HepG2 (cell line): ENCODE results near the gene TXNL4B. TPM values are rescaled to one million over a fixed set of nuclear protein-coding genes. Genes with fewer than 3 reads are reported as not detected.

Experiments used
- ATAC-seq: fragments of 200-7000 bp; cut with Tn5 transposase; 3 replicates; pipeline ENCODE4 v1.9.1; 2020; ENCODE audit warnings: mild to moderate bottlenecking, moderate library complexity
- BruUV-seq: library from RNA; stranded (reverse); fragments of 400-500 nt; replicated peaks from 2 replicates; lab custom pipeline; 2021; lab: Mats Ljungman, UMichigan
- CTCF ChIA-PET: fragments of 300-600 bp; formaldehyde crosslinking; extraction: SDS; loops from one replicate; lab custom pipeline; 2021; ENCODE audit warnings: low total read pairs, inconsistent platforms, low intra/inter-chr PET ratio; lab: Yijun Ruan, JAX
- POLR2A ChIA-PET: fragments of 350-600 bp; sonication (Branson Sonifier 250); formaldehyde crosslinking; loops from one replicate; lab custom pipeline; 2020; ENCODE audit warnings: antibody characterized with exemption, inconsistent platforms; lab: Yijun Ruan, JAX
- DNase-seq: peaks from one replicate; pipeline ENCODE4 v3.0.0-alpha.2; 2015; ENCODE audit warnings: low spot score
- FAIRE-seq: peaks from 3 replicates; lab custom pipeline; 2011; peaks lifted over from hg19 to GRCh38; lab: Jason Lieb, UNC
- H2AFZ ChIP-seq: one replicate; pipeline ENCODE4 v1.6.1; 2011; ENCODE audit warnings: low read length, inconsistent platforms
- H3K27ac ChIP-seq: fragments of 300-600 bp; 3 replicates; pipeline ENCODE4 v1.8.0; 2011; ENCODE audit warnings: mixed run types, mild to moderate bottlenecking, mixed read lengths, low read length, inconsistent platforms; ENCODE audit not compliant: insufficient read depth; ENCODE audit errors: extremely low read length
- H3K27me3 ChIP-seq, 2 experiments: fragments of 200-600 bp in 1 of 2; 2 replicates in 1 of 2; 3 replicates in 1 of 2; pipeline versions ENCODE4 v1.6.0 to v1.8.0; 2011; ENCODE audit warnings: low read length in 2 of 2, mild to moderate bottlenecking in 2 of 2, moderate library complexity in 2 of 2, inconsistent platforms in 1 of 2; ENCODE audit not compliant: insufficient read depth in 2 of 2, control insufficient read depth in 1 of 2
- H3K36me3 ChIP-seq, 2 experiments: fragments of 200-600 bp in 1 of 2; replicated peaks in 1 of 2; 2 replicates in 1 of 2; 3 replicates in 1 of 2; pipeline versions ENCODE4 v1.5.1 to v1.8.0; 2011; ENCODE audit warnings: low read length in 2 of 2, inconsistent platforms in 1 of 2; ENCODE audit not compliant: insufficient read depth in 2 of 2, control insufficient read depth in 1 of 2
- H3K4me1 ChIP-seq: 2 replicates; pipeline ENCODE4 v1.5.1; 2012; ENCODE audit warnings: low read length, inconsistent platforms; ENCODE audit not compliant: insufficient read depth
- H3K4me2 ChIP-seq: 2 replicates; pipeline ENCODE4 v1.6.0; 2011; ENCODE audit warnings: low read depth, low read length, inconsistent platforms
- H3K4me3 ChIP-seq, 3 experiments: fragments of 200-600 bp in 1 of 3; sonication (generic), shearing (Covaris generic) in 1 of 3; replicated peaks in 1 of 3; 2 replicates each; pipeline ENCODE4 v1.5.1; 2011 to 2016; ENCODE audit warnings: low read length in 3 of 3, inconsistent platforms in 2 of 3, low read depth in 2 of 3, mild to moderate bottlenecking in 2 of 3, control low read depth in 1 of 3, mixed read lengths in 1 of 3; ENCODE audit not compliant: insufficient read depth in 1 of 3
- H3K79me2 ChIP-seq: one replicate; pipeline ENCODE4 v1.6.1; 2011; ENCODE audit warnings: low read length, inconsistent platforms; ENCODE audit not compliant: insufficient read depth
- H3K9ac ChIP-seq: 2 replicates; pipeline ENCODE4 v1.6.0; 2011; ENCODE audit warnings: mild to moderate bottlenecking, low read depth, low read length, inconsistent platforms; ENCODE audit not compliant: insufficient read depth
- H3K9me3 ChIP-seq: 2 replicates; pipeline ENCODE4 v1.5.1; 2012; ENCODE audit warnings: mild to moderate bottlenecking, low read length
- H4K20me1 ChIP-seq: 2 replicates; pipeline ENCODE4 v1.6.0; 2011; ENCODE audit warnings: inconsistent platforms, mild to moderate bottlenecking, low read length, moderate library complexity; ENCODE audit not compliant: insufficient read depth
- ARID5B ChIP-seq: IDR thresholded peaks from 2 replicates; pipeline ENCODE4 v1.4.0; 2020; ENCODE audit warnings: mild to moderate bottlenecking, missing genetic modification reagents
- CEBPB ChIP-seq: IDR thresholded peaks from 2 replicates; pipeline ENCODE4 v1.6.1; 2011; ENCODE audit warnings: low read depth, low read length, improper control_type of control experiment, borderline replicate concordance
- DMTF1 ChIP-seq: sonication (generic); formaldehyde crosslinking; IDR thresholded peaks from 2 replicates; pipeline ENCODE4 v1.4.0; 2020; ENCODE audit warnings: mild to moderate bottlenecking, missing genetic modification reagents
- KDM5B ChIP-seq: sonication (generic); formaldehyde crosslinking; IDR thresholded peaks from 2 replicates; pipeline ENCODE4 v1.4.0; 2020; ENCODE audit warnings: missing genetic modification reagents, mild to moderate bottlenecking, borderline replicate concordance
- PHF8 ChIP-seq: sonication (generic); formaldehyde crosslinking; IDR thresholded peaks from 2 replicates; pipeline ENCODE4 v1.5.0; 2020; ENCODE audit warnings: missing genetic modification reagents
- RFXAP ChIP-seq: sonication (generic); formaldehyde crosslinking; IDR thresholded peaks from 2 replicates; pipeline ENCODE4 v1.4.0; 2020; ENCODE audit warnings: missing genetic modification reagents, borderline replicate concordance
- SIN3B ChIP-seq: fragments of 150-350 bp; IDR thresholded peaks from 2 replicates; pipeline ENCODE4 v1.6.1; 2014; ENCODE audit warnings: low read length
- SP1 ChIP-seq, 2 experiments: fragments of 450-650 bp in 1 of 2; sonication (generic) in 1 of 2; formaldehyde crosslinking in 1 of 2; IDR thresholded peaks; 2 replicates each; pipeline versions ENCODE4 v1.4.0 to v1.6.1; 2016 to 2020; ENCODE audit warnings: missing genetic modification reagents in 1 of 2
- SPEN ChIP-seq: sonication (generic); formaldehyde crosslinking; IDR thresholded peaks from 2 replicates; pipeline ENCODE4 v1.5.1; 2020; ENCODE audit warnings: low read depth, mild to moderate bottlenecking, missing genetic modification reagents
- TBX2 ChIP-seq: sonication (generic); formaldehyde crosslinking; IDR thresholded peaks from 2 replicates; pipeline ENCODE4 v1.5.0; 2020; ENCODE audit warnings: missing genetic modification reagents, mild to moderate bottlenecking, borderline replicate concordance
- ZMAT3 ChIP-seq: sonication (generic); formaldehyde crosslinking; conservative IDR thresholded peaks from 2 replicates; pipeline ENCODE4 v1.7.0; 2021; ENCODE audit warnings: missing genetic modification reagents
- ZNF101 ChIP-seq: sonication (generic); formaldehyde crosslinking; IDR thresholded peaks from 2 replicates; pipeline ENCODE4 v1.4.0; 2020; ENCODE audit warnings: mild to moderate bottlenecking, low read depth, missing genetic modification reagents, borderline replicate concordance
- ZNF614 ChIP-seq: IDR thresholded peaks from 2 replicates; pipeline ENCODE4 v1.6.1; 2018; ENCODE audit warnings: missing biosample characterization, missing genetic modification reagents, inconsistent platforms, borderline replicate concordance
- ZNF781 ChIP-seq: sonication (generic); formaldehyde crosslinking; IDR thresholded peaks from 2 replicates; pipeline ENCODE4 v1.5.1; 2020; ENCODE audit warnings: borderline replicate concordance, mild to moderate bottlenecking, missing genetic modification reagents; ENCODE audit errors: not compliant biosample characterization
- ZNF839 ChIP-seq: sonication (generic); formaldehyde crosslinking; IDR thresholded peaks from 2 replicates; pipeline ENCODE4 v1.4.0; 2020; ENCODE audit warnings: missing genetic modification reagents, mild to moderate bottlenecking, borderline replicate concordance
- WGBS: methylation state at CpG from one replicate; pipeline ENCODE4 v1.1.6; 2017; ENCODE audit warnings: low lambda C conversion rate; 5-methylcytosine and 5-hydroxymethylcytosine counted together
- in situ Hi-C: cut with HindIII; loops from 2 replicates; pipeline ENCODE4 v1.10.0; 2017; ENCODE audit warnings: low pct_unique_long_range_greater_than_20kb; ENCODE audit not compliant: extremely low pct_ligation_motif_present
- intact Hi-C: fragments of 100-400 bp; cut with micrococcal nuclease; formaldehyde crosslinking; loops from one replicate; pipeline ENCODE4 v1.10.0; 2022; ENCODE audit not compliant: unreplicated experiment
- polyA plus RNA-seq, 8 experiments: library from polyadenylated mRNA; depleted of rRNA in 3 of 8; stranded (reverse) in 7 of 8; unstranded in 1 of 8; fragments of >200 nt; fragmentation: Illumina TruSeq in 4 of 8; extraction: Trizol in 4 of 8; gene quantifications; 2 replicates each; pipeline versions ENCODE4 v1.2.1 to v1.2.3, GENCODE V29; 2011 to 2016; ENCODE audit warnings: low read depth in 4 of 8, missing spikeins in 1 of 8, mixed read lengths in 1 of 8; ENCODE audit not compliant: insufficient read depth in 1 of 8
- total RNA-seq, 5 experiments: library from RNA; depleted of rRNA; stranded (reverse); fragments of >200 nt; fragmentation: Illumina TruSeq; extraction: Trizol; gene quantifications; 2 replicates each; pipeline ENCODE4 v1.2.3, GENCODE V29; 2016; ENCODE audit warnings: low read depth in 1 of 5
- TF ChIP-seq, protein P1 (sequence below): sonication (generic); formaldehyde crosslinking; IDR thresholded peaks from 2 replicates; pipeline ENCODE4 v1.5.0; 2020; ENCODE audit warnings: mild to moderate bottlenecking, missing genetic modification reagents

The TXNL4B gene
- total and polyA plus RNA-seq, 2 of the 13 experiments (the other 11 are each of a cell fraction or from before 2014, with no cell fraction given), result 17.4 to 18.3 TPM

DNA sequence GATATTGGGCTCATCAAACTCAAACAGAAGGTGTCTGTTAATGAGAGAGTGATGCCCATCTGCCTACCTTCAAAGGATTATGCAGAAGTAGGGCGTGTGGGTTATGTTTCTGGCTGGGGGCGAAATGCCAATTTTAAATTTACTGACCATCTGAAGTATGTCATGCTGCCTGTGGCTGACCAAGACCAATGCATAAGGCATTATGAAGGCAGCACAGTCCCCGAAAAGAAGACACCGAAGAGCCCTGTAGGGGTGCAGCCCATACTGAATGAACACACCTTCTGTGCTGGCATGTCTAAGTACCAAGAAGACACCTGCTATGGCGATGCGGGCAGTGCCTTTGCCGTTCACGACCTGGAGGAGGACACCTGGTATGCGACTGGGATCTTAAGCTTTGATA is 33.0 kb downstream of the TXNL4B start:
- Histone ChIP-seq H3K79me2 (peaks cover 3% of the 10 kb centered on the region), H3K27ac (no peak overlapping the region), H3K4me1 (peaks cover 61% of the 10 kb centered on the region), H3K4me2 (no peak overlapping the region), H3K27me3 (no peaks in the 10 kb centered on the region), H3K36me3 (peaks cover 0 to 3% of the 10 kb centered on the region in 2 experiments; a peak in 2 of 5 replicates), H4K20me1 (no peaks in the 10 kb centered on the region), H2AFZ (no peak overlapping the region), H3K4me3 (no peak overlapping the region), H3K9me3 (0 out of 2 replicates have a peak, but pooled peaks cover 4% of the 10 kb centered on the region), H3K9ac (no peak overlapping the region)
- POLR2A ChIA-PET, result interaction anchor here (1.8 kb wide), 1 partner anchor 13 kb away, joined by 9 read pairs; no protein-coding TSS in a partner anchor
- DNase-seq (no peak), FAIRE-seq (no peak), ATAC-seq (no peak)
- intact Hi-C loops (no loop called here), in situ Hi-C loops (no loop called here)
- TSS peak; percentile 50 for BruUV-seq
- CTCF ChIA-PET, result no interaction called here
- 97% methylated on average over 9 of the region's 9 CpGs for WGBS
- TF ChIP-seq PHF8 (CRISPR knock-in tag), result no peak
- TF ChIP-seq, protein P1, sequence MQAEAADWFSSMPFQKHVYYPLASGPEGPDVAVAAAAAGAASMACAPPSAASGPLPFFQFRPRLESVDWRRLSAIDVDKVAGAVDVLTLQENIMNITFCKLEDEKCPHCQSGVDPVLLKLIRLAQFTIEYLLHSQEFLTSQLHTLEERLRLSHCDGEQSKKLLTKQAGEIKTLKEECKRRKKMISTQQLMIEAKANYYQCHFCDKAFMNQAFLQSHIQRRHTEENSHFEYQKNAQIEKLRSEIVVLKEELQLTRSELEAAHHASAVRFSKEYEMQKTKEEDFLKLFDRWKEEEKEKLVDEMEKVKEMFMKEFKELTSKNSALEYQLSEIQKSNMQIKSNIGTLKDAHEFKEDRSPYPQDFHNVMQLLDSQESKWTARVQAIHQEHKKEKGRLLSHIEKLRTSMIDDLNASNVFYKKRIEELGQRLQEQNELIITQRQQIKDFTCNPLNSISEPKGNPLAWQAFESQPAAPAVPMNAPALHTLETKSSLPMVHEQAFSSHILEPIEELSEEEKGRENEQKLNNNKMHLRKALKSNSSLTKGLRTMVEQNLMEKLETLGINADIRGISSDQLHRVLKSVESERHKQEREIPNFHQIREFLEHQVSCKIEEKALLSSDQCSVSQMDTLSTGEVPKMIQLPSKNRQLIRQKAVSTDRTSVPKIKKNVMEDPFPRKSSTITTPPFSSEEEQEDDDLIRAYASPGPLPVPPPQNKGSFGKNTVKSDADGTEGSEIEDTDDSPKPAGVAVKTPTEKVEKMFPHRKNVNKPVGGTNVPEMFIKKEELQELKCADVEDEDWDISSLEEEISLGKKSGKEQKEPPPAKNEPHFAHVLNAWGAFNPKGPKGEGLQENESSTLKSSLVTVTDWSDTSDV (CRISPR knock-in tag), result no peak
- TF ChIP-seq SIN3B, result no peak
- no peak for TF ChIP-seq ZNF614 (CRISPR knock-in tag)
- TF ChIP-seq ZNF839 (CRISPR knock-in tag), result no peak
- no peak for TF ChIP-seq TBX2 (CRISPR knock-in tag)
- no peak for TF ChIP-seq KDM5B
- TF ChIP-seq ZNF101 (CRISPR knock-in tag), result no peak
- TF ChIP-seq SPEN (CRISPR knock-in tag), result no peak
- no peak for TF ChIP-seq DMTF1 (CRISPR knock-in tag)
- no peak for TF ChIP-seq RFXAP
- TF ChIP-seq CEBPB, result no peak
- no peak for TF ChIP-seq ZMAT3 (CRISPR knock-in tag)
- no peak for TF ChIP-seq ZNF781 (CRISPR knock-in tag)
- TF ChIP-seq SP1 (IDR thresholded peaks at IDR 0.05), result no peak
- no peak for TF ChIP-seq SP1 (CRISPR knock-in tag; IDR thresholded peaks at IDR 0.05)
- TF ChIP-seq ARID5B, result no peak
